ENCODE data around the gene PNPLA6.

GRCh38 chr19:7497292-7497691 is 38.2 kb upstream of the PNPLA6 start:
- TF ChIP-seq REST (IDR thresholded peaks at IDR 0.05; ENCODE audit: insufficient read depth in 1 of 2, low read depth in 2 of 2, low read length in 2 of 2) (no peak), POLR2AphosphoS5 (IDR thresholded peaks at IDR 0.05; ENCODE audit: low read depth, low read length) (no peak), SIN3A (IDR thresholded peaks at IDR 0.05; ENCODE audit: borderline replicate concordance, insufficient read depth, low read length) (no peak), TAF1 (IDR thresholded peaks at IDR 0.05; ENCODE audit: borderline replicate concordance, insufficient read depth, low read length) (no peak)

All from PFSK-1 (cell line).